ENCODE results near the gene GLOD5. TPM values are rescaled to one million over a fixed set of nuclear protein-coding genes. Genes with fewer than 3 reads are reported as not detected.

Gene GLOD5
- total RNA-seq, 1 donor from 2014 or later, result not detected

- no peaks in the 10 kb centered on the region for H3K4me1 Mint-ChIP-seq
- no peak for DNase-seq (ENCODE audit: low read depth, low spot score)
- TF ChIP-seq, protein P1, sequence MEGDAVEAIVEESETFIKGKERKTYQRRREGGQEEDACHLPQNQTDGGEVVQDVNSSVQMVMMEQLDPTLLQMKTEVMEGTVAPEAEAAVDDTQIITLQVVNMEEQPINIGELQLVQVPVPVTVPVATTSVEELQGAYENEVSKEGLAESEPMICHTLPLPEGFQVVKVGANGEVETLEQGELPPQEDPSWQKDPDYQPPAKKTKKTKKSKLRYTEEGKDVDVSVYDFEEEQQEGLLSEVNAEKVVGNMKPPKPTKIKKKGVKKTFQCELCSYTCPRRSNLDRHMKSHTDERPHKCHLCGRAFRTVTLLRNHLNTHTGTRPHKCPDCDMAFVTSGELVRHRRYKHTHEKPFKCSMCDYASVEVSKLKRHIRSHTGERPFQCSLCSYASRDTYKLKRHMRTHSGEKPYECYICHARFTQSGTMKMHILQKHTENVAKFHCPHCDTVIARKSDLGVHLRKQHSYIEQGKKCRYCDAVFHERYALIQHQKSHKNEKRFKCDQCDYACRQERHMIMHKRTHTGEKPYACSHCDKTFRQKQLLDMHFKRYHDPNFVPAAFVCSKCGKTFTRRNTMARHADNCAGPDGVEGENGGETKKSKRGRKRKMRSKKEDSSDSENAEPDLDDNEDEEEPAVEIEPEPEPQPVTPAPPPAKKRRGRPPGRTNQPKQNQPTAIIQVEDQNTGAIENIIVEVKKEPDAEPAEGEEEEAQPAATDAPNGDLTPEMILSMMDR (conservative IDR thresholded peaks at IDR 0.05), result no peak
- H3K36me3 Mint-ChIP-seq (ENCODE audit: low read depth), result peaks cover 2% of the 10 kb centered on the region
- H3K9me3 Mint-ChIP-seq, result peaks cover 2% of the 10 kb centered on the region
- H3K4me3 Mint-ChIP-seq, result no peak overlapping the region
- H3K27me3 Mint-ChIP-seq (ENCODE audit: low read depth), result no peaks in the 10 kb centered on the region
- H3K27ac Mint-ChIP-seq (ENCODE audit: unreplicated experiment), result no peak overlapping the region
Observed at GRCh38 chrX:48752498-48752897, 9.0 kb upstream of the GLOD5 start.

GRCh38 chrX:48753708-48754228, 7.8 kb upstream of the GLOD5 start:
- Mint-ChIP-seq H3K27ac (ENCODE audit: unreplicated experiment) (no peak overlapping the region), H3K9me3 (peaks cover 2% of the 10 kb centered on the region), H3K36me3 (ENCODE audit: low read depth) (peaks cover 2% of the 10 kb centered on the region), H3K4me3 (no peak overlapping the region), H3K27me3 (ENCODE audit: low read depth) (no peaks in the 10 kb centered on the region), H3K4me1 (no peaks in the 10 kb centered on the region)
- TF ChIP-seq, protein P1 (conservative IDR thresholded peaks at IDR 0.05), result no peak
- no peak for DNase-seq (ENCODE audit: low read depth, low spot score)

DNA sequence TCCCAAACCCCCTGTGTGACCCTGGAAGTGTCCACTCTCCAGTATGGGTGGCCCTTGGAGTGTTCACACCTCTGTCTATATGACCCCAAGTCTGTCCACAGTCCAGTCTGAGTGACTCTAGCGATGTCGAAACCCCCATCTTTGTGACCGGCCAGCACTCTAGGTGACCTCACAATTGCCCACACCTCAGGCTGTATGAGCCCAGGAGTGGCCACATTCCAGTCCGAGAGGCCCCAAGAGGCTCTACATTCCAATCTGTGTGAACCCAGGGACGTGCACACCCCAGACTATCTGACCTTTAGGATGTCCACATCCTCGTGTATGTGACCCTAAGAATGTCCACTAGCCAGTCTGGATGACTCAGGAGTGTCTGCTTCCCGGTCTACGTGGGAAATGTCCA, 7.3 kb upstream of the GLOD5 start:
- Mint-ChIP-seq H3K36me3 (ENCODE audit: low read depth) (peaks cover 2% of the 10 kb centered on the region), H3K27ac (ENCODE audit: unreplicated experiment) (no peak overlapping the region), H3K27me3 (ENCODE audit: low read depth) (no peaks in the 10 kb centered on the region), H3K4me3 (no peak overlapping the region), H3K9me3 (peaks cover 2% of the 10 kb centered on the region), H3K4me1 (no peaks in the 10 kb centered on the region)
- TF ChIP-seq, protein P1 (conservative IDR thresholded peaks at IDR 0.05), result no peak
- DNase-seq (ENCODE audit: low read depth, low spot score), result no peak

DNA sequence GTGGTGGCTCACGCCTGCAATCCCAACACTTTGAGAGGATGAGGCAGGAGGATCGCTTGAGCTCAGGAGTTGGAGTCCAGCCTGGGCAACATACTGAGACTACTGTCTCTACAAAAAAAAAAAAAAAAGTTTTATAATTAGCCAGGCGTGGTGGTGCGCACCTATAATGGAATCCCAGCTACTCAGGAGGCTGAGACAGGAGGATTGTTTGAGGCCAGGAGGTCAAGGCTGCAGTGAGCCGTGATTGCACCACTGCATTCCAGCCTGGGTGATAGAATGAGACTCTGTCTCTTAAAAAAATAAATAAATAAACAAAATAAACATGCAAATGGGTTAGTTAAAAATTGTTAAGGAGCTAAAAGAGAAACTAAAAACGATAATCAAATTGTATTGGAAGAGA, 7.7 kb downstream of the GLOD5 start:
- no peaks in the 10 kb centered on the region for H3K9me3 Mint-ChIP-seq
- no peaks in the 10 kb centered on the region for H3K4me1 Mint-ChIP-seq
- TF ChIP-seq, protein P1 (conservative IDR thresholded peaks at IDR 0.05), result no peak
- no peak for DNase-seq (ENCODE audit: low read depth, low spot score)
- no peaks in the 10 kb centered on the region for H3K27me3 Mint-ChIP-seq (ENCODE audit: low read depth)
- H3K4me3 Mint-ChIP-seq, result no peak overlapping the region
- no peak overlapping the region for H3K27ac Mint-ChIP-seq (ENCODE audit: unreplicated experiment)
- no peaks in the 10 kb centered on the region for H3K36me3 Mint-ChIP-seq (ENCODE audit: low read depth)

DNA sequence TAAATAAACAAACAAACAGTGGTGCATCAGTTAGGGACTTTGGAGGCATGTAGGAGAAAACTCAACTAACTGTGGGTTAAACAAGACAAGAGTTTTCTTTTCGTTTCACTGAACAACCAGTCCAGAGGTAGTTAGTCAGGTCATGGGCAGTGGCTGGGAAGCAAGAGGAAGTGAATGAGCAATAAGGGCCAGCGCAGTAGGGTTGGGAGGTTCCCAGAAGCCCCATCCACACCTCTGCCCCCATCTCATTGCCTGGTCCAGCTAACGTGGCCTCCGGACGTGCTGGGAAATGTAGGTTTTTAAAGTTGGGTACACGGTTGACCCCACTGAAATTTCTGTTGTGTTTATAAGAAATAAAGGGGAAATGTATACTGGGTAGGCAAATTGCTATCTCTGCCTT, 8.7 kb downstream of the GLOD5 start:
- no peaks in the 10 kb centered on the region for H3K9me3 Mint-ChIP-seq
- no peak overlapping the region for H3K4me3 Mint-ChIP-seq
- TF ChIP-seq, protein P1 (conservative IDR thresholded peaks at IDR 0.05), result no peak
- H3K36me3 Mint-ChIP-seq (ENCODE audit: low read depth), result no peaks in the 10 kb centered on the region
- H3K27me3 Mint-ChIP-seq (ENCODE audit: low read depth), result no peaks in the 10 kb centered on the region
- H3K27ac Mint-ChIP-seq (ENCODE audit: unreplicated experiment), result no peak overlapping the region
- no peak for DNase-seq (ENCODE audit: low read depth, low spot score)
- no peaks in the 10 kb centered on the region for H3K4me1 Mint-ChIP-seq

Measured in neural crest cell (in vitro differentiated cells).